H1 (cell line): Measurements from ENCODE around the gene TGFBR1. TPM values are rescaled to one million over a fixed set of nuclear protein-coding genes. Genes with fewer than 3 reads are reported as not detected.

Experiments used
- CTCF ChIA-PET: fragments of 300-600 bp; sonication (Branson Sonifier 250); formaldehyde crosslinking; loops from one replicate; lab custom pipeline; 2021; ENCODE audit not compliant: partially characterized antibody; lab: Charles Lee
- POLR2A ChIA-PET: fragments of 300-600 bp; sonication (Branson Sonifier 250); formaldehyde crosslinking; loops from one replicate; lab custom pipeline; 2021; ENCODE audit warnings: inconsistent platforms; ENCODE audit not compliant: partially characterized antibody; lab: Charles Lee
- DNase-seq, 2 experiments: peaks; one replicate each; pipeline versions ENCODE4 v3.0.0 to v3.0.0-alpha.2; 2010 to 2022; ENCODE audit warnings: low spot score in 2 of 2, low read depth in 1 of 2, mixed read lengths in 1 of 2
- FAIRE-seq: peaks from 2 replicates; lab custom pipeline; 2011; peaks lifted over from hg19 to GRCh38; lab: Jason Lieb, UNC
- H2AFZ ChIP-seq: 2 replicates; pipeline ENCODE4 v1.8.1; 2012; ENCODE audit warnings: low read length, inconsistent platforms
- H2AK5ac ChIP-seq: 2 replicates; pipeline ENCODE4 v1.6.1; 2013; ENCODE audit warnings: low read depth, low read length
- H2BK120ac ChIP-seq: replicated peaks from 2 replicates; pipeline ENCODE3; 2013; ENCODE audit warnings: low read depth, low read length, inconsistent platforms
- H2BK12ac ChIP-seq: 2 replicates; pipeline ENCODE4 v1.6.1; 2013; ENCODE audit warnings: low read depth, low read length
- H2BK15ac ChIP-seq: 2 replicates; pipeline ENCODE4 v1.6.1; 2013; ENCODE audit warnings: low read length
- H2BK20ac ChIP-seq: 2 replicates; pipeline ENCODE4 v1.6.1; 2013; ENCODE audit warnings: low read length
- H2BK5ac ChIP-seq: 2 replicates; pipeline ENCODE4 v1.6.1; 2013; ENCODE audit warnings: low read depth, low read length
- H3K14ac ChIP-seq: 2 replicates; pipeline ENCODE4 v1.6.1; 2013; ENCODE audit warnings: inconsistent platforms; ENCODE audit not compliant: insufficient read length
- H3K18ac ChIP-seq: 2 replicates; pipeline ENCODE4 v1.6.1; 2013; ENCODE audit warnings: low read length; ENCODE audit errors: extremely low read depth
- H3K23ac ChIP-seq: 2 replicates; pipeline ENCODE4 v1.6.1; 2013; ENCODE audit warnings: inconsistent platforms; ENCODE audit not compliant: insufficient read length
- H3K23me2 ChIP-seq: 2 replicates; pipeline ENCODE4 v1.6.1; 2013; ENCODE audit warnings: low read depth, low read length
- H3K27ac ChIP-seq: 2 replicates; pipeline ENCODE4 v1.6.1; 2011; ENCODE audit warnings: low read depth, low read length, inconsistent platforms
- H3K27me3 ChIP-seq, 4 experiments: replicated peaks in 1 of 4; 1 replicate in 1 of 4; 2 replicates in 3 of 4; pipeline versions ENCODE4 v1.6.1 to v1.8.1; 2011 to 2013; ENCODE audit warnings: low read length in 3 of 4, mild to moderate bottlenecking in 3 of 4, inconsistent platforms in 2 of 4, mixed read lengths in 2 of 4, moderate library complexity in 1 of 4; ENCODE audit not compliant: control insufficient read depth in 3 of 4, insufficient read depth in 3 of 4; ENCODE audit errors: extremely low read depth in 1 of 4
- H3K36me3 ChIP-seq, 4 experiments: 2 replicates each; pipeline versions ENCODE4 v1.6.1 to v1.8.1; 2011 to 2013; ENCODE audit warnings: mild to moderate bottlenecking in 4 of 4, low read length in 3 of 4, moderate library complexity in 2 of 4, control low read depth in 1 of 4, inconsistent platforms in 1 of 4; ENCODE audit not compliant: insufficient read depth in 4 of 4, control insufficient read depth in 2 of 4
- H3K4ac ChIP-seq: replicated peaks from 2 replicates; pipeline ENCODE3; 2013; ENCODE audit warnings: low read length, low read depth, mixed read lengths, inconsistent platforms; ENCODE audit not compliant: insufficient read length
- H3K4me1 ChIP-seq, 4 experiments: replicated peaks in 1 of 4; 1 replicate in 1 of 4; 2 replicates in 3 of 4; pipeline versions ENCODE4 v1.6.1 to v1.8.1; 2011 to 2013; ENCODE audit warnings: low read length in 3 of 4, inconsistent platforms in 2 of 4, mixed read lengths in 1 of 4; ENCODE audit not compliant: insufficient read depth in 4 of 4, control insufficient read depth in 3 of 4
- H3K4me2 ChIP-seq, 2 experiments: 2 replicates each; pipeline versions ENCODE4 v1.6.1 to v1.8.1; 2011 to 2013; ENCODE audit warnings: low read depth in 2 of 2, low read length in 2 of 2, control low read depth in 1 of 2, inconsistent platforms in 1 of 2, mild to moderate bottlenecking in 1 of 2; ENCODE audit not compliant: insufficient read depth in 1 of 2
- H3K4me3 ChIP-seq, 4 experiments: fragments of 200-600, 300-600 bp in 1 of 4; sonication (generic), shearing (Covaris generic), sonication (Bioruptor Twin) in 1 of 4; 2 replicates each; pipeline versions ENCODE4 v1.5.1 to v1.8.1; 2011 to 2016; ENCODE audit warnings: low read length in 4 of 4, low read depth in 3 of 4, control low read depth in 2 of 4, inconsistent platforms in 2 of 4, mild to moderate bottlenecking in 2 of 4, mixed read lengths in 1 of 4, moderate library complexity in 1 of 4; ENCODE audit not compliant: insufficient read depth in 2 of 4; ENCODE audit errors: extremely low read depth in 1 of 4
- H3K56ac ChIP-seq: replicated peaks from 2 replicates; pipeline ENCODE3; 2013; ENCODE audit warnings: low read depth, mild to moderate bottlenecking, mixed read lengths, low read length, inconsistent platforms; ENCODE audit not compliant: insufficient read length
- H3K79me1 ChIP-seq: 2 replicates; pipeline ENCODE4 v1.6.1; 2013; ENCODE audit warnings: low read depth, low read length, control low read depth
- H3K79me2 ChIP-seq, 2 experiments: 2 replicates each; pipeline versions ENCODE4 v1.6.1 to v1.8.1; 2012 to 2013; ENCODE audit warnings: low read length in 2 of 2, mild to moderate bottlenecking in 2 of 2, inconsistent platforms in 1 of 2; ENCODE audit not compliant: insufficient read depth in 2 of 2, control insufficient read depth in 1 of 2
- H3K9ac ChIP-seq, 4 experiments: replicated peaks in 1 of 4; 1 replicate in 1 of 4; 2 replicates in 3 of 4; pipeline versions ENCODE4 v1.6.1 to v1.8.1; 2011 to 2013; ENCODE audit warnings: low read depth in 3 of 4, low read length in 3 of 4, control low read depth in 2 of 4, mild to moderate bottlenecking in 2 of 4, moderate library complexity in 2 of 4, inconsistent platforms in 1 of 4; ENCODE audit errors: extremely low read depth in 1 of 4
- H3K9me3 ChIP-seq, 2 experiments: 2 replicates each; pipeline versions ENCODE4 v1.6.1 to v1.8.1; 2012 to 2013; ENCODE audit warnings: mild to moderate bottlenecking in 2 of 2, moderate library complexity in 2 of 2, control low read depth in 1 of 2, inconsistent platforms in 1 of 2, low read depth in 1 of 2, low read length in 1 of 2, mixed read lengths in 1 of 2; ENCODE audit not compliant: insufficient read depth in 2 of 2
- H4K20me1 ChIP-seq, 2 experiments: replicated peaks in 1 of 2; 2 replicates each; pipeline versions ENCODE3 to v1.8.1; 2011 to 2013; ENCODE audit warnings: inconsistent platforms in 2 of 2, low read length in 2 of 2, mild to moderate bottlenecking in 1 of 2; ENCODE audit not compliant: insufficient read depth in 2 of 2, control insufficient read depth in 1 of 2
- H4K5ac ChIP-seq: 2 replicates; pipeline ENCODE4 v1.6.1; 2013; ENCODE audit warnings: low read length, low read depth, mixed read lengths, inconsistent platforms; ENCODE audit not compliant: insufficient read length
- H4K8ac ChIP-seq: 2 replicates; pipeline ENCODE4 v1.8.0; 2013; ENCODE audit warnings: mild to moderate bottlenecking, moderate library complexity, low read length, inconsistent platforms; ENCODE audit not compliant: insufficient read depth; ENCODE audit errors: extremely low read depth
- H4K91ac ChIP-seq: replicated peaks from 2 replicates; pipeline ENCODE3; 2013; ENCODE audit warnings: low read length, mixed read lengths, inconsistent platforms; ENCODE audit not compliant: insufficient read length
- MAFK ChIP-seq: IDR thresholded peaks from 2 replicates; pipeline ENCODE4 v1.6.1; 2012; ENCODE audit warnings: low read depth, mild to moderate bottlenecking, improper control_type of control experiment, low read length
- WGBS, 2 experiments: shearing (Covaris generic) in 1 of 2; methylation state at CpG; one replicate each; pipeline versions ENCODE4 v1.1.6 to v1.1.7; 2013 to 2015; ENCODE audit warnings: low lambda C conversion rate in 2 of 2, mixed read lengths in 2 of 2, inconsistent platforms in 1 of 2, low coverage in 1 of 2, missing lambda C conversion rate in 1 of 2; ENCODE audit not compliant: insufficient replicate concordance in 2 of 2, insufficient coverage in 1 of 2, insufficient read length in 1 of 2; ENCODE audit errors: extremely low coverage in 1 of 2, missing lambda C conversion rate in 1 of 2; 5-methylcytosine and 5-hydroxymethylcytosine counted together
- polyA plus RNA-seq, 7 experiments: library from polyadenylated mRNA; depleted of rRNA in 3 of 7; stranded (reverse) in 5 of 7; unstranded in 2 of 7; fragments of >200 nt in 5 of 7; fragments of 200-250 nt in 2 of 7; gene quantifications; 1 replicate in 5 of 7; 2 replicates in 1 of 7; 4 replicates in 1 of 7; pipeline versions ENCODE4 v1.2.1 to v1.2.3, GENCODE V29; 2011 to 2013; ENCODE audit warnings: missing spikeins in 2 of 7, mixed read lengths in 2 of 7
- total RNA-seq: library from RNA; stranded (reverse); fragmentation: NEBNext Ultra II Directional; extraction: Animal tissue kit (Norgen Biotek cat#: 25700); gene quantifications from 2 replicates; pipeline ENCODE4 v1.2.1, GENCODE V29; 2021

TGFBR1 gene
- total and polyA plus RNA-seq, 2 of the 8 experiments (the other 6 are each of a cell fraction or from before 2014, with no cell fraction given) = 16.8 to 52.4 TPM

DNA sequence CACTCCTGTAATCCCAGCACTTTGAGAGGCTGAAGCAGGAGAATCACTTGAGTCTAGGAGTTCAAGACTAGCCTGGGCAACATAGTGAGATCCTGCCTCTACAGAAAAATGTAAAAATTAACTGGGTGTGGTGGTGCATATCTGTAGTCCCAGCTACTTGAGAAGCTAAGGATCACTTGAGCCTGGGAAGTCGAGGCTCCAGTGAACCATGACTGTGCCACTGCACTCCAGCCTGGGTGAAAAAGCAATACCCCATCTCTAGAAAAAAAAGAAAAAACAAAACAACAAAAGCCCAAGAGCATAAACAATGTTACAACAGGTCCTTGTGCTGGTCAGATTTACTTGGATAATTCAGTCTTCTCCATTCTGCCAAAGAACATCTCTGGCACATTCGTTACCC lies 44.3 kb upstream of the TGFBR1 start:
- Histone ChIP-seq H4K5ac (no peak overlapping the region), H3K9ac (no peak overlapping the region), H2BK20ac (no peak overlapping the region), H2AFZ (no peak overlapping the region), H3K4me3 (no peak overlapping the region), H3K18ac (no peak overlapping the region), H3K4ac (no peak overlapping the region), H3K56ac (no peak overlapping the region), H2BK5ac (no peak overlapping the region), H2BK15ac (no peak overlapping the region), H3K27me3 (no peaks in the 10 kb centered on the region; a peak in 1 of 7 replicates), H3K4me1 (no peaks in the 10 kb centered on the region), H3K79me1 (no peaks in the 10 kb centered on the region), H2BK120ac (no peak overlapping the region), H3K27ac (no peak overlapping the region), H4K91ac (no peak overlapping the region), H3K79me2 (no peaks in the 10 kb centered on the region), H3K23ac (no peak overlapping the region), H4K20me1 (no peaks in the 10 kb centered on the region), H4K8ac (no peak overlapping the region), H2BK12ac (no peak overlapping the region), H3K36me3 (no peaks in the 10 kb centered on the region), H2AK5ac (no peak overlapping the region), H3K14ac (no peak overlapping the region), H3K4me2 (no peak overlapping the region), H3K23me2 (no peaks in the 10 kb centered on the region), H3K9me3 (no peaks in the 10 kb centered on the region)
- ChIA-PET POLR2A (no interaction called here), CTCF (interaction anchor here (1.0 kb wide), 1 partner anchor 77 kb away, joined by 3 read pairs; no protein-coding TSS in a partner anchor)
- WGBS, 2 experiments = 95% methylated on average over 2 of the region's 2 CpGs; no CpG with 5 or more reads in 1 of the 2 experiments
- FAIRE-seq (no peak), DNase-seq (no peak)
- TF ChIP-seq MAFK = no peak
